Measurements from ENCODE around the gene SLC9C2.
"Not testable (repeated sequence)": the region's sequence is repeated elsewhere in the genome, so short reads cannot be mapped to it uniquely, and the experiment has no call there.

SLC9C2 gene, protein sequence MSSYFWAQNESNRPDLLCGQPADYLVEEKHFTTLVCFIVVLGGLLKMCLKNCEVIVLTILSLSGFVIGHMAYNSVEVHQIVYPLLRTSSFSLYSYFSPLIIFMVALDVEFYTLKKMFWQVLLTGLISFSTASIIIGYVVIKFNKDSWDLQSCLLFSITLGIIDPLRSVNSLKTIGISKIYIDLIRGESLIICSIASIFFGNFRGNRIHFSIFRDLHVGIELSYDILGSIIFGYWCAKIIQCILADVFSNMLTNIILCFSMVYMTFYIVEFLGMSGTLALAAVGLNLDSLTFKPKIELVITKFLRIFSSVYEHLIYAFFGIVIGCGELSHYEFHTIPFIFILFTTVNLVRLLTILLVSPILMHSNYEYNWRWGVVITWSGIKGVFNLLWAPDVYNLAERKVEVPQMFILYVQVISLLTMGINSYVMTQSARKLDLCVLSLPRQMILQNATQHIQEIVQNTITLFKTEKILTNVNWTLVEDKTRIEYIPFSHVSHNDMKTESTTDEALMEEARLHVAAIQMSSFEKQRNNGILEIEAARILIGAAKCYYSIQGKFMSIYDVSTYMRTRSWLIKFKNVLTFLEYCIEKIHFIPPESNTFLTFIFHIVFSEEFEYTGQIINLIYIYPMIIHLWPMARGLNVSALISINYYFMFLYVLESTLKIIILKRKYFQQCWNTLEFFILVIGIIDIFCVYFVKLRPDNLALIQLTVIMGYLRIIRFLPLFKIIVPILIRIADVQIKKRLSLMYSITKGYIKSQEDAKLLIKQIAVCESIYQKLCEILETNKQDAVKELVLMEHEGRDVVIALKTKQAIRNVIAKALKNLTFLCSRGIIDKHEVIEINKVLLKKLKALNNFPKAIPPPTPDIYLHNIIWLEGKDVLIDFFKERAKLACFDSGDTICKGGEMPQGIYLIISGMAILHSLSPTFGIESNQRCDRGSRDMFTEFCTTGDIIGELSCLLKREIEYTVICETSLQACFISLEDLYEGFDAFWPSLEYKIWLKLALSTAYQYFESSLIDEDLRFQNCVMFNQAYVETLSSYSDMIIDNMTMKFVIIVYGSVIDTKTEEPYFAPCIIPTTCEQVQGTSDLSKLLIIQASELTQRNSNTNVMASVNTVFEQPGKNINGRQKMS

GRCh38 chr1:173603056-173603591 is at the start of gene SLC9C2:
TSS of gene SLC9C2 (minus strand) at chr1:173603072. CDS start at chr1:173601776, 1,296 bp downstream.
- no peak for DNase-seq (ENCODE audit: low read depth in 4 of 4, low spot score in 1 of 4)

DNA sequence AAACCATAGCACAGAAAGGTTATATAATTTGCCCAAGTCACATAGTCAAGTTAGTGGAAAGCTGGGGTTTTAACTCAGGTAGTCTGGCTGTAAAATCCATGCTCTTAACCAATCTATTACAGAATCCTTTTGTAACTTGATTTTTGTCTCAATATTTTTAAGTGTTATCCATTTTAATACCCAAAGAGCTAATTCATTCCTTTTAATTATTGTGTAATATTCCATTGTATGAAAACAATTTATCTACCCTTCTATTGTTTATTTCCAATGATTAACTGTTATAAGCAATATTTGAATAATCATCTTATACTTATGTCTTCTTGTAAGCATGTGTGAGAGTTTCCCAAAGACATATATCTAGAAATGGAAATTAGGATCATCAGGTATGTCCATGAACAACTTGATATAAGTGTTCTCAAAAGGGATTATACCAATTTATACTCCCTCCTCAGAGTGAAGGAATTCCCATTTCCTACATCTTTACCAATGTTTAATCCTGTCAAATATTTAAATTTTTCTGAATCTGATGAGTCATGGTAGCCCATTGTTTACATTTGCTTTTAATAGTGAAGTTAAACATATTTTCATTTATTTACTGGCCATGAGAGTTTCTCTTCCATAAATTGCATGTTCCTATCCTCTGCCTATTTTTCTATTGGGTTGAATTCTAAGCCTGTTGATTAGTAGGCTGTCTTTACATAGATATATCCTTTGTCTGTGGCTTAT is 46.2 kb upstream of the SLC9C2 start:
- no peak for DNase-seq (ENCODE audit: low read depth in 4 of 4, low spot score in 1 of 4)

DNA sequence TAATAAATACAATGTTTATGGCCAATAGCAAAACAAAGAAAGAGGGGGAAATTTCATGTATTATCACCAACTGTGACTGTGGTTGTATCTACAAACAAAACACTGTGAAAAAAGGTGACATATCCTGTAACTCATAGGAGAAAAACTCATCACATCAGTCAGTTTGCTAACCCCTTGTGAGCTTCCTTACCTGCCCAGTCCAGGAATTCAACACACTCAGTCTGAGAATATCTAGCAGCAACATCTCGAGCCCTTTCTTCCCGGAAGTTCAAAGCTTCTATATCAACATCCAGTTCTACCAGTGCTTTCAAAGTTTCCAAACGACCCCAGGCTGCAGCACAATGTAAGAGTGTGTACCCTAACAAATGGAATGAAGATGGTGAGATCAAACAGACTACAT is 43.8 kb upstream of the SLC9C2 start:
- no peak for DNase-seq (ENCODE audit: low read depth in 4 of 4, low spot score in 1 of 4)

DNA sequence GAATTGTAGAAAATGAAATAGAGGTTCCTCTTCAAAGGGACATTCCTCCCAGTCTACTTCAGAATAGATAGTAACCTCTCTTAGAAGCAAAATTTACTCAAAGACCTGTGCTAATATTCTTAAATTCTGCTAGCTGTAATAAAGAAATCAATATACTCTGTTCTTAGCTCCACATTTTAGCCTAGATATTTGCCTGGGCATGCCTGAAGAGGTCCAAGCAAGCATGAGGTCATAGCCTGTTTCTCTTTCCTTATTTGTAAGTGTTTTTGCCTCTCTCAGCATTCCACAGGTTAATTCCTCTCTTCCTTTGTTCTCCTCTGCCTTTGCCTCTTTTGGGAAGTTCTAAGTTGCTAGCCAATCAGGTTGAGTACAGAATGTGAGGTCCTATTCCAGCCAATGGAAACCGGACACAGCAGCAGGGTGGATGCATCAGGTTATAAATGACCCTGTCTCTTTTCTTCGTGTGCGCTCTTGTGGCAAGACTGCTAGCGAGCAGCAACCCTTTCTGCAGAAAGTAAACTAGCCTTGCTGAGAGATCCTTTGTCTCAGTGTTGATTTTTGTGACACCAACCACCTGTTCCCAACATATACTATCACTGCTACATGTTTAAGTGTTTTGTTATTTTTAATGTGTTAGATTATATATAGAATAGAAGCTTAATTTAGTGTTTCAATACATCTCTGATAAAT is 39.7 kb upstream of the SLC9C2 start:
- DNase-seq (ENCODE audit: low read depth in 4 of 4, low spot score in 1 of 4): not testable (repeated sequence)

GRCh38 chr1:173639102-173639501 is 36.2 kb upstream of the SLC9C2 start:
- no peak for DNase-seq (ENCODE audit: low read depth in 4 of 4, low spot score in 1 of 4)

GRCh38 chr1:173638043-173639021 is 35.5 kb upstream of the SLC9C2 start:
- no peak for DNase-seq (ENCODE audit: low read depth in 4 of 4, low spot score in 1 of 4)

- DNase-seq (ENCODE audit: low read depth in 4 of 4, low spot score in 1 of 4): not testable (repeated sequence)
These were observed 34.6 kb upstream of the SLC9C2 start for GRCh38 chr1:173637236-173638042.

DNA sequence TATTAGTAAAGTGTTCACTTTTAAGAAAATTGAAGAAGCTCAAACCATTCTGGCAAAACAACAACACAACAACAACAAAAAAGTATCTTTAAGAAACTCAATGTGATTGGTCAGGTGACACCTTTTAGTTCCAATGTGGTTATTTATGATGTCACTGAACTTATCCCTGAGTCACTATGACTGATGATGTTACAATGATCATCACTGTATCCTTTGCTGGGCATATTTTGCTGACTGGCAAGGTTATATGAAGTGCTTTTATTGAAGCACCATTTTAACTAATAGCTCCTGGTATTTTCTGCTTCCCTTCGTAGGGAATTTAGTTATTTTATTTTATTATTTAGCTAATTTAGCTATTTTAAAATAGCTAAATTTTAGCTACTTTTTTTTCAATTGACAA is 32.2 kb upstream of the SLC9C2 start, which contains the start of gene TEX50:
Gene TEX50, plus strand, starts transcription at position 223 of the 400 bp plus-strand sequence. CDS start 184 bp downstream, outside the sequence.
- no peak for DNase-seq (ENCODE audit: low read depth in 4 of 4, low spot score in 1 of 4)

DNA sequence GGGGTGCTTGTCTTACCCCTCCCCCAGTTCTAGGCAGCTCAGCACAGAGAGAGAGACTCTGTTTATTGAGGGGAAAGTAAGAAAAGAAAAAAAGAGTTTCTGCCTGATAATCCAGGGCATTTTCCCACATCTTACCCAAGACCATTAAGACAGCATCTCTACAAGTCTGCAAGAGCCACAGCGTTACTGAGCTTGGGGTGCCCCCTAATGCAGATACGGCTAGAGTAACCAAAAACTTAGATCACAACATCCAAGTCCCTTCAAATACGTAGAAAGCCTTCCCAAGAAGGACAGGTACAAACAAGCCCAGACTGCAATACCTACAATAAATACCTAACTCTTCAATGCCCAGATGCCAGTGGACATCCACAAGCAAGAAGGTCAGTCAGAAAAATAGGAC is 26.0 kb upstream of the SLC9C2 start:
- DNase-seq (ENCODE audit: low read depth in 4 of 4, low spot score in 1 of 4): no peak

DNA sequence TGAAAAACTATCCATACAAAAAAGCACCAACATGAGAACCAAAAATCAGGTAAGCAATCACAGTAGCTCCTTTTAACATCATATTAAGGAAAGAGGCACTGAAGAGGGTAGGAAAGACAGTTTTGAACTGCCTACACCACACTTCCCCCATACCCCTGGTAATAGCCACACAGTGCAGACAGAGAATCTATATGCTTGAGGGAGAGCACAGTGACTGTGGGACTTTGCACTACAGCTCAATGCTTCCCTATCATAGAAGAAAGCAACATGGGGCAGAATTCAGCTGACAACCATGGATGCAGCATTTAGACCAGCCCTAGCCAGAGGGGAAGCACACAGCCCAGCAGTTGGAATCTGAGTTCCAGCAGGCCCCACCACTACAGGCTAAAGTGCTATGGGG is 24.4 kb upstream of the SLC9C2 start:
- no peak for DNase-seq (ENCODE audit: low read depth in 4 of 4, low spot score in 1 of 4)

DNA sequence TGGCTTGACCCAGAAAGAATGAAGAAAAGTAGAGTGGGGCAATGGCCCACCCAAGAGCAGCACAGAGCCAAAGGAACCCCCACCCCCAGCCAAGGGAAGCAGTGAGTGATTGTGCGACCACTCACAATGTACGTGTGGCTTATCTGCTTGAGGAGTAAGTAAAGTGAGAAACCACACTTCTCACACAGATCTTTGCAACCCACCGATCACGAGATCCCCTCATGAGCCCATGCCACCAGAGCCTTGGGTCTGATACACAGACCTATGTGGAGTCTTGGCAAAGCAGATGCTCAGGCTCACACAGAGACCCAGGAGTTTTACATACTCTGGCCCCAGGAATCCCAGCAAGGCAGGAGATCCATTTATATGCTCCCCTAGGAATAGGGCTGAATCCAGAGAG is 14.0 kb upstream of the SLC9C2 start:
- no peak for DNase-seq (ENCODE audit: low read depth in 4 of 4, low spot score in 1 of 4)

DNA sequence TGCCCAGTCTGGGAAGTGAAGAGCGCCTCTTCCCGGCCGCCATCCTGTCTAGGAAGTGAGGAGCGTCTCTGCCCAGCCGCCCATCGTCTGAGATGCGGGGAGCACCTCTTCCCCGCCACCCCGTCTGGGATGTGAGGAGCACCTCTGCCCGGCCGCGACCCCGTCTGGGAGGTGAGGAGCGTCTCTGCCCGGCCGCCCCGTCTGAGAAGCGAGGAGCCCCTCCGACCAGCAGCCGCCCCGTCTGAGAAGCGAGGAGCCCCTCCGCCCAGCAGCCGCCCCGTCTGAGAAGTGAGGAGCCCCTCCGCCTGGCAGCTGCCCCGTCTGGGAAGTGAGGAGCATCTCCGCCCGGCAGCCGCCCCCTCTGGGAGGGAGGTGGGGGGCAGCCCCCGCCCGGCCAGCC is 10.2 kb upstream of the SLC9C2 start:
- DNase-seq (ENCODE audit: low read depth in 4 of 4, low spot score in 1 of 4): not testable (repeated sequence)

DNA sequence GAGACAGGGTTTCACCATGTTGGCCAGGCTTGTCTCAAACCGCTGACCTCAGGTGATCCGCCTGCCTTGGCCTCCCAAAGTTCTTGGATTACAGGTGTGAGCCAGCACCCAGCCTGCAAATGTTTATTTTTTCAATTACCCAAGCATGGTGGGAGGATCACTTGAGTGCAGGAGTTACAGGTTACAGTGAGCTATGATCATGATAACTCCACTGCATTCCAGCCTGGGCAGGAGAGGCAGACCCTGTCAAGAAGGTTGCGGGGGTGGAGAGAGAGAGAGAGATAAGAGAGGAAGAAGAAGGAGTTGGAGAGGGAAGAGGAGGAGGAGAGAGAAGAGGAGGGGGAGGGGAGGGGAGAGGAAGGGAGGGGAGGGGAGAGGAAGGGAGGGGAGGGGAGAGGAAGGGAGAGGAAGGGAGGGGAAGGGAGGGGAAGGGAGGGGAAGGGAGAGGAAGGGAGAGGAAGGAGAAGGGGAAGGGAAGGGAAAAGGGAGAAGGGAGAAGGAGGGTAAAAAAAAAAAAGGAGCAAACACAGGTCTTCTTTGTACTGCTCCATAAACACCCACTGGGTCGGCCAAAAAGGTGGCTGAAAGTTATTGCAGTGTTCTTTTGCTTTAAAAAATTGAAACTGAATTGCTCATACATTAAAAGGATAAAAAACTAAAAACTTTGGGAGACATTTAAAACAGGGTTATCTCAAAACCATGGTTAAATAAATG is 5.8 kb upstream of the SLC9C2 start:
- DNase-seq (ENCODE audit: low read depth in 4 of 4, low spot score in 1 of 4): no peak

GRCh38 chr1:173601588-173601987 is 1.3 kb downstream of the SLC9C2 start:
- no peak for DNase-seq (ENCODE audit: low read depth in 4 of 4, low spot score in 1 of 4)

GRCh38 chr1:173596097-173596825 is 6.6 kb downstream of the SLC9C2 start:
- no peak for DNase-seq (ENCODE audit: low read depth in 4 of 4, low spot score in 1 of 4)

GRCh38 chr1:173591138-173591537 is 11.7 kb downstream of the SLC9C2 start:
- DNase-seq (ENCODE audit: low read depth in 4 of 4, low spot score in 1 of 4): not testable (repeated sequence)

DNA sequence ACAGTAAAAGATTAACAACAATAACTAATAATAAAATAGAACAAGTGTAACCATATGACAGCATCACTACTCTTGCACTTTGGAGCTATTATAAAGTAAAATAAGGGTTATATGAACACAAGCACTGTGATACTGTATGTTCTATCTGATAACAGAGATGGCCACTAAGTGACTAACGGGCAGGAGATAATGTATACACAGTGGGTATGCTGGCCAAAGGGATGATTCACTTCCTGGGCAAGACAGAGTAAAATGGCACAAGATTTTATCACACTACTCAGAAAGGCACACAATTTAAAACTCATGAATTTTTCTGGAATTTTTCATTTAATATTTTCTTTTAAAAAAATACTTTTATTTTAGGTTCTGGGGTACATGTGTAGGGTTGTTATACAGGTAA is 12.3 kb downstream of the SLC9C2 start:
- no peak for DNase-seq (ENCODE audit: low read depth in 4 of 4, low spot score in 1 of 4)
